ENCODE measurements around the gene C10orf62.

GRCh38 chr10:97629289-97629688 lies 39.8 kb downstream of the C10orf62 start:
- TF ChIP-seq CTCF (IDR thresholded peaks at IDR 0.05) (no peak), POLR2A (IDR thresholded peaks at IDR 0.05) (no peak), POLR2AphosphoS5 (IDR thresholded peaks at IDR 0.05) (no peak), EP300 (IDR thresholded peaks at IDR 0.05) (no peak)

Measured in stomach (tissue), 4 donors.